HCT116 (cell line): ENCODE results near the gene OOSP4B. TPM values are rescaled to one million over a fixed set of nuclear protein-coding genes. Genes with fewer than 3 reads are reported as not detected.

Source experiments
- ATAC-seq: fragments of 200-7000 bp; cut with Tn5 transposase; 2 replicates; pipeline ENCODE4 v1.9.1; 2020; ENCODE audit warnings: mild to moderate bottlenecking, moderate library complexity
- BruUV-seq: library from RNA; stranded (reverse); fragments of 400-500 nt; replicated peaks from 2 replicates; lab custom pipeline; 2021; lab: Mats Ljungman, UMichigan
- CTCF ChIA-PET: fragments of 300-600 bp; sonication (Branson Sonifier 250); formaldehyde crosslinking; loops from one replicate; lab custom pipeline; 2021; ENCODE audit warnings: antibody characterized with exemption; lab: Charles Lee
- POLR2A ChIA-PET: fragments of 300-600, 350-600 bp; sonication (Branson Sonifier 250); formaldehyde crosslinking; loops from one replicate; lab custom pipeline; 2021; ENCODE audit warnings: antibody characterized with exemption; lab: Charles Lee
- RAD21 ChIA-PET, 2 experiments: fragments of 300-600 bp; sonication (Branson Sonifier 250); formaldehyde crosslinking; loops; one replicate each; lab custom pipeline; 2023; ENCODE audit warnings: low total read pairs in 2 of 2; ENCODE audit not compliant: uncharacterized antibody in 2 of 2, unreplicated experiment in 2 of 2, low non-redundant PET in 1 of 2; lab: Charles Lee
- DNase-seq: peaks from one replicate; pipeline ENCODE4 v3.0.0-alpha.2; 2010; ENCODE audit warnings: low read depth, low spot score
- H2AFZ ChIP-seq: fragments of 200-600 bp; shearing (Covaris generic), sonication (generic); 2 replicates; pipeline ENCODE4 v1.6.1; 2017; ENCODE audit warnings: low read depth, mixed run types, mixed read lengths, antibody characterized with exemption, low read length; ENCODE audit not compliant: poor library complexity, severe bottlenecking
- H3K27ac ChIP-seq: 2 replicates; pipeline ENCODE4 v1.5.1; 2012; ENCODE audit warnings: low read depth, low read length
- H3K27me3 ChIP-seq: fragments of 200-600 bp; sonication (generic); 2 replicates; pipeline ENCODE4 v1.6.1; 2016; ENCODE audit warnings: mixed run types, low read length, mixed read lengths; ENCODE audit not compliant: insufficient read depth
- H3K36me3 ChIP-seq, 2 experiments: fragments of 200-500 bp in 1 of 2; fragments of 200-600 bp in 1 of 2; sonication (Bioruptor generic) in 1 of 2; sonication (generic) in 1 of 2; 2 replicates each; pipeline versions ENCODE4 v1.5.1 to v1.6.1; 2014 to 2016; ENCODE audit warnings: low read length in 2 of 2, inconsistent platforms in 1 of 2, mixed read lengths in 1 of 2, mixed run types in 1 of 2; ENCODE audit not compliant: insufficient read depth in 2 of 2, control insufficient read depth in 1 of 2
- H3K4me1 ChIP-seq, 2 experiments: fragments of 200-600 bp in 1 of 2; sonication (generic) in 1 of 2; 2 replicates each; pipeline versions ENCODE4 v1.5.1 to v1.6.1; 2012 to 2017; ENCODE audit warnings: low read length in 2 of 2, inconsistent platforms in 1 of 2, mild to moderate bottlenecking in 1 of 2, mixed read lengths in 1 of 2, mixed run types in 1 of 2, moderate library complexity in 1 of 2; ENCODE audit not compliant: insufficient read depth in 2 of 2, control insufficient read depth in 1 of 2
- H3K4me2 ChIP-seq: fragments of 200-600 bp; sonication (generic); 2 replicates; pipeline ENCODE4 v1.6.1; 2017; ENCODE audit warnings: mixed run types, low read length, mixed read lengths
- H3K4me3 ChIP-seq, 2 experiments: fragments of 200-600 bp in 1 of 2; sonication (generic) in 1 of 2; replicated peaks in 1 of 2; 2 replicates each; pipeline ENCODE4 v1.5.1; 2011 to 2016; ENCODE audit warnings: low read length in 2 of 2, control low read depth in 1 of 2, low read depth in 1 of 2, mild to moderate bottlenecking in 1 of 2, mixed read lengths in 1 of 2, mixed run types in 1 of 2
- H3K79me2 ChIP-seq: fragments of 200-600 bp; sonication (generic); 2 replicates; pipeline ENCODE4 v1.6.1; 2017; ENCODE audit warnings: mild to moderate bottlenecking, mixed run types, low read length, moderate library complexity, mixed read lengths; ENCODE audit not compliant: insufficient read depth
- H3K9ac ChIP-seq: fragments of 200-600 bp; sonication (generic); 2 replicates; pipeline ENCODE4 v1.6.1; 2016; ENCODE audit warnings: low read length, mixed read lengths
- H3K9me2 ChIP-seq: fragments of 200-600 bp; sonication (generic), shearing (Covaris generic); 2 replicates; pipeline ENCODE4 v1.6.1; 2017; ENCODE audit warnings: mixed run types, mild to moderate bottlenecking, moderate library complexity; ENCODE audit not compliant: insufficient read depth
- H3K9me3 ChIP-seq, 2 experiments: fragments of 200-500 bp in 1 of 2; fragments of 200-600 bp in 1 of 2; sonication (Bioruptor generic) in 1 of 2; sonication (generic) in 1 of 2; 2 replicates each; pipeline ENCODE4 v1.6.1; 2014 to 2017; ENCODE audit warnings: low read length in 2 of 2, mixed read lengths in 2 of 2, inconsistent platforms in 1 of 2, low read depth in 1 of 2, mild to moderate bottlenecking in 1 of 2, mixed run types in 1 of 2, moderate library complexity in 1 of 2; ENCODE audit not compliant: control insufficient read depth in 1 of 2, insufficient read depth in 1 of 2
- H4K20me1 ChIP-seq: fragments of 200-600 bp; sonication (generic), shearing (Covaris generic); 2 replicates; pipeline ENCODE4 v1.6.1; 2017; ENCODE audit warnings: mixed run types, mild to moderate bottlenecking, moderate library complexity; ENCODE audit not compliant: insufficient read depth
- CBX3 ChIP-seq: IDR thresholded peaks from 2 replicates; pipeline ENCODE4 v1.6.1; 2012; ENCODE audit warnings: low read depth
- CEBPB ChIP-seq: IDR thresholded peaks from 2 replicates; pipeline ENCODE4 v1.6.1; 2012; ENCODE audit warnings: low read depth
- CTCF ChIP-seq, 3 experiments: fragments of 200-600 bp in 1 of 3; sonication (generic) in 1 of 3; IDR thresholded peaks in 2 of 3; conservative IDR thresholded peaks in 1 of 3; 2 replicates each; pipeline ENCODE4 v1.5.1; 2012 to 2017; ENCODE audit warnings: low read depth in 2 of 3, low read length in 2 of 3, antibody characterized with exemption in 1 of 3, borderline replicate concordance in 1 of 3, control low read depth in 1 of 3, mild to moderate bottlenecking in 1 of 3, mixed read lengths in 1 of 3, mixed run types in 1 of 3, moderate library complexity in 1 of 3; ENCODE audit not compliant: insufficient read depth in 1 of 3
- ELF1 ChIP-seq: IDR thresholded peaks from 2 replicates; pipeline ENCODE4 v1.6.1; 2012; ENCODE audit warnings: low read depth, borderline replicate concordance
- EZH2 ChIP-seq: fragments of 200-600 bp; sonication (generic); IDR thresholded peaks from 2 replicates; pipeline ENCODE4 v1.6.1; 2017; ENCODE audit warnings: antibody characterized with exemption, mixed run types
- FOSL1 ChIP-seq: IDR thresholded peaks from 2 replicates; pipeline ENCODE4 v1.6.1; 2012; ENCODE audit warnings: low read depth
- MAX ChIP-seq: IDR thresholded peaks from 2 replicates; pipeline ENCODE4 v1.6.1; 2012
- SIN3A ChIP-seq: IDR thresholded peaks from 2 replicates; pipeline ENCODE4 v1.6.1; 2012; ENCODE audit warnings: low read depth
- SP1 ChIP-seq: IDR thresholded peaks from 2 replicates; pipeline ENCODE4 v1.6.1; 2012; ENCODE audit warnings: low read depth
- TCF7L2 ChIP-seq: IDR thresholded peaks from 2 replicates; pipeline ENCODE4 v1.7.0; 2011; ENCODE audit warnings: borderline replicate concordance, inconsistent platforms; ENCODE audit not compliant: insufficient read depth, insufficient read length; ENCODE audit errors: extremely low read depth
- ZBTB33 ChIP-seq: IDR thresholded peaks from 2 replicates; pipeline ENCODE4 v1.6.1; 2011; ENCODE audit warnings: mild to moderate bottlenecking, low read length, moderate library complexity; ENCODE audit not compliant: insufficient replicate concordance; ENCODE audit errors: extremely low read depth
- ZFX ChIP-seq: fragments of 450-650 bp; IDR thresholded peaks from 2 replicates; pipeline ENCODE4 v1.6.1; 2017
- intact Hi-C: fragments of 100-400 bp; cut with micrococcal nuclease; formaldehyde crosslinking; loops from 2 replicates; pipeline ENCODE4 v1.10.0; 2022
- total RNA-seq: library from RNA; stranded (reverse); gene quantifications from one replicate; pipeline ENCODE4 v1.2.1, GENCODE V29; 2021; ENCODE audit not compliant: unreplicated experiment

OOSP4B gene
- total RNA-seq, 1 experiment from 2014 or later: not detected

GRCh38 chr11:59973097-59973496 lies 43.9 kb upstream of the OOSP4B start:
- no peak overlapping the region for H3K9ac ChIP-seq
- no peak overlapping the region for H3K27ac ChIP-seq
- POLR2A ChIA-PET: no interaction called here
- H3K4me1 ChIP-seq: no peaks in the 10 kb centered on the region
- no TSS peak for BruUV-seq
- H3K9me2 ChIP-seq: no peaks in the 10 kb centered on the region
- no peak for DNase-seq
- CTCF ChIA-PET: no interaction called here
- H3K4me2 ChIP-seq: no peak overlapping the region
- no peaks in the 10 kb centered on the region for H3K79me2 ChIP-seq
- RAD21 ChIA-PET: no interaction called here
- H2AFZ ChIP-seq: no peak overlapping the region
- no peaks in the 10 kb centered on the region for H3K27me3 ChIP-seq
- ATAC-seq: no peak
- H3K4me3 ChIP-seq: no peak overlapping the region
- intact Hi-C loops: no loop called here
- no peaks in the 10 kb centered on the region for H4K20me1 ChIP-seq
- H3K9me3 ChIP-seq: no peaks in the 10 kb centered on the region
- TF ChIP-seq FOSL1 (no peak), MAX (no peak), CTCF (IDR thresholded peaks at IDR 0.05 in 2 of 3, conservative IDR thresholded peaks at IDR 0.05 in 1 of 3; ENCODE audit: borderline replicate concordance in 1 of 3, insufficient read depth in 1 of 3, low read depth in 2 of 3, low read length in 2 of 3) (no peak), ELF1 (no peak), CEBPB (no peak)
- H3K36me3 ChIP-seq: no peaks in the 10 kb centered on the region

- ATAC-seq: no peak
- H3K4me1 ChIP-seq: no peaks in the 10 kb centered on the region
- H3K27ac ChIP-seq: no peak overlapping the region
- no peaks in the 10 kb centered on the region for H3K79me2 ChIP-seq
- H3K4me2 ChIP-seq: no peak overlapping the region
- no peak overlapping the region for H3K4me3 ChIP-seq
- H2AFZ ChIP-seq: no peak overlapping the region
- no peaks in the 10 kb centered on the region for H3K36me3 ChIP-seq
- H4K20me1 ChIP-seq: no peaks in the 10 kb centered on the region
- H3K9me2 ChIP-seq: no peaks in the 10 kb centered on the region
- H3K9ac ChIP-seq: no peak overlapping the region
- no peaks in the 10 kb centered on the region for H3K27me3 ChIP-seq
- RAD21 ChIA-PET: no interaction called here
- CTCF ChIA-PET: no interaction called here
- H3K9me3 ChIP-seq: no peaks in the 10 kb centered on the region
- no TSS peak for BruUV-seq
- POLR2A ChIA-PET: no interaction called here
- DNase-seq: no peak
- intact Hi-C loops: no loop called here
- TF ChIP-seq SIN3A (no peak), FOSL1 (no peak), SP1 (no peak), TCF7L2 (no peak), EZH2 (no peak), ELF1 (no peak), ZBTB33 (no peak), CBX3 (no peak), ZFX (no peak)
Observed at GRCh38 chr11:59981106-59981770, 35.7 kb upstream of the OOSP4B start.
